ENCODE measurements around the gene CTAGE4.

DNA sequence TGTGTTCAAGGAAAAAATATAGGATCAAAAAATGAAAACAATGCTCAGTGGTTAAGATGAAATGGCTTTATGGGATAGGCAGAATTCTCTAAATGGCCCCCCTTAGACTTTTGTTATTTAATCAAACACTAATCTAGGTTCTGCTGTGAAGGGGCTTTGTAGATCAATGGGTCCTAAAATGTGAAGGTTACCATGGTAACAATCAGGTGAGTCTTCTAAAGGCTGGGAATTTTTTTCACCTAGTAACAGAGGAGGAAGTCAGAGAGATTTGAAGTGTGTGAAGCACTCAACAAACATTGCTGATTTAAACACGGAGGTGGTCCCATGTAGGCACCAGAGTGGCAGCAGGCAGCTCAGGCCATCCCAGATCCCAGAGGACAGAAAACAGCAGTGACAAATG is 49.1 kb upstream of the CTAGE4 start:
- TF ChIP-seq, protein P1, sequence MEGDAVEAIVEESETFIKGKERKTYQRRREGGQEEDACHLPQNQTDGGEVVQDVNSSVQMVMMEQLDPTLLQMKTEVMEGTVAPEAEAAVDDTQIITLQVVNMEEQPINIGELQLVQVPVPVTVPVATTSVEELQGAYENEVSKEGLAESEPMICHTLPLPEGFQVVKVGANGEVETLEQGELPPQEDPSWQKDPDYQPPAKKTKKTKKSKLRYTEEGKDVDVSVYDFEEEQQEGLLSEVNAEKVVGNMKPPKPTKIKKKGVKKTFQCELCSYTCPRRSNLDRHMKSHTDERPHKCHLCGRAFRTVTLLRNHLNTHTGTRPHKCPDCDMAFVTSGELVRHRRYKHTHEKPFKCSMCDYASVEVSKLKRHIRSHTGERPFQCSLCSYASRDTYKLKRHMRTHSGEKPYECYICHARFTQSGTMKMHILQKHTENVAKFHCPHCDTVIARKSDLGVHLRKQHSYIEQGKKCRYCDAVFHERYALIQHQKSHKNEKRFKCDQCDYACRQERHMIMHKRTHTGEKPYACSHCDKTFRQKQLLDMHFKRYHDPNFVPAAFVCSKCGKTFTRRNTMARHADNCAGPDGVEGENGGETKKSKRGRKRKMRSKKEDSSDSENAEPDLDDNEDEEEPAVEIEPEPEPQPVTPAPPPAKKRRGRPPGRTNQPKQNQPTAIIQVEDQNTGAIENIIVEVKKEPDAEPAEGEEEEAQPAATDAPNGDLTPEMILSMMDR (IDR thresholded peaks at IDR 0.05), result no peak
- TF ChIP-seq TCF7L2 (IDR thresholded peaks at IDR 0.05; ENCODE audit: low read depth, low read length) (no peak), POLR2AphosphoS5 (IDR thresholded peaks at IDR 0.05; ENCODE audit: low read depth, low read length) (no peak), SIN3A (IDR thresholded peaks at IDR 0.05; ENCODE audit: borderline replicate concordance, insufficient read depth, low read depth, low read length) (no peak)
